Middle frontal gyrus (tissue), 1 donor: ENCODE measurements around the gene PCID2.

ENCODE experiments used
- DNase-seq: peaks from one replicate; pipeline ENCODE4 v3.0.0-alpha.2; 2015; ENCODE audit warnings: low spot score; ENCODE audit errors: extremely low spot score

PCID2 gene

GRCh38 chr13:113220141-113220598 lies 11.7 kb upstream of the PCID2 start:
- no peak for DNase-seq

- DNase-seq: no peak
These were observed 10.9 kb upstream of the PCID2 start for GRCh38 chr13:113219256-113219940.

- no peak for DNase-seq
These were observed 10.1 kb upstream of the PCID2 start for GRCh38 chr13:113218586-113218985.

GRCh38 chr13:113216254-113217048 lies 8.0 kb upstream of the PCID2 start:
- no peak for DNase-seq

- DNase-seq: no peak
These were observed 3.3 kb upstream of the PCID2 start for GRCh38 chr13:113211774-113212173.

GRCh38 chr13:113210833-113211232 lies 2.4 kb upstream of the PCID2 start:
- no peak for DNase-seq

- DNase-seq: no peak
These were observed 1.4 kb upstream of the PCID2 start for GRCh38 chr13:113209759-113210421.

GRCh38 chr13:113209336-113209758 lies 878 bp upstream of the PCID2 start, which contains the start of gene CUL4A:
CUL4A (plus strand) TSS chr13:113209613; CDS start chr13:113209628, 15 bp downstream.
- no peak for DNase-seq

- no peak for DNase-seq
These were observed 514 bp downstream of the PCID2 start for GRCh38 chr13:113207890-113208420.

GRCh38 chr13:113207460-113207859 lies 1.0 kb downstream of the PCID2 start:
- no peak for DNase-seq

- no peak for DNase-seq
These were observed 3.0 kb downstream of the PCID2 start for GRCh38 chr13:113205428-113205931.

- no peak for DNase-seq
These were observed 4.1 kb downstream of the PCID2 start for GRCh38 chr13:113204378-113204734.

- no peak for DNase-seq
These were observed 4.7 kb downstream of the PCID2 start for GRCh38 chr13:113203507-113204377.

GRCh38 chr13:113202912-113203311 lies 5.6 kb downstream of the PCID2 start:
- DNase-seq: no peak

GRCh38 chr13:113201815-113202214 lies 6.7 kb downstream of the PCID2 start:
- DNase-seq: no peak

- DNase-seq: no peak
These were observed 11.3 kb downstream of the PCID2 start for GRCh38 chr13:113196970-113197737.

- no peak for DNase-seq
These were observed 13.1 kb downstream of the PCID2 start for GRCh38 chr13:113195360-113195759.

GRCh38 chr13:113192902-113193301 lies 15.6 kb downstream of the PCID2 start:
- no peak for DNase-seq

GRCh38 chr13:113192279-113192678 lies 16.2 kb downstream of the PCID2 start:
- no peak for DNase-seq

- DNase-seq: no peak
These were observed 18.3 kb downstream of the PCID2 start for GRCh38 chr13:113190181-113190580.
